Loucy (cell line): ENCODE data around the gene PHF14.

Experiments
- CTCF ChIP-seq: fragments of 200-600 bp; sonication (generic); conservative IDR thresholded peaks from 2 replicates; pipeline ENCODE4 v1.5.1; 2014; ENCODE audit warnings: mild to moderate bottlenecking, antibody characterized with exemption, low read length
- EZH2phosphoT487 ChIP-seq: fragments of 200-600 bp; IDR thresholded peaks from 2 replicates; pipeline ENCODE4 v1.6.1; 2018; ENCODE audit warnings: antibody characterized with exemption, mild to moderate bottlenecking, moderate library complexity, borderline replicate concordance

- TF ChIP-seq CTCF (no peak), EZH2phosphoT487 (no peak)
Observed at GRCh38 chr7:11207565-11207964, 233.9 kb downstream of the PHF14 start.
